GM10847 (cell line): ENCODE data around the gene WNT11.

Experiments used
- POLR2A ChIP-seq: IDR thresholded peaks from 2 replicates; pipeline ENCODE4 v1.6.1; 2011; ENCODE audit not compliant: insufficient read length; ENCODE audit errors: extremely low read depth

The WNT11 gene

GRCh38 chr11:76242004-76242779 is 35.9 kb upstream of the WNT11 start:
- TF ChIP-seq POLR2A, result no peak

GRCh38 chr11:76241243-76242000 is 35.1 kb upstream of the WNT11 start:
- TF ChIP-seq POLR2A, result no peak

- no peak for TF ChIP-seq POLR2A
These were observed 34.4 kb upstream of the WNT11 start for GRCh38 chr11:76240666-76241065.

DNA sequence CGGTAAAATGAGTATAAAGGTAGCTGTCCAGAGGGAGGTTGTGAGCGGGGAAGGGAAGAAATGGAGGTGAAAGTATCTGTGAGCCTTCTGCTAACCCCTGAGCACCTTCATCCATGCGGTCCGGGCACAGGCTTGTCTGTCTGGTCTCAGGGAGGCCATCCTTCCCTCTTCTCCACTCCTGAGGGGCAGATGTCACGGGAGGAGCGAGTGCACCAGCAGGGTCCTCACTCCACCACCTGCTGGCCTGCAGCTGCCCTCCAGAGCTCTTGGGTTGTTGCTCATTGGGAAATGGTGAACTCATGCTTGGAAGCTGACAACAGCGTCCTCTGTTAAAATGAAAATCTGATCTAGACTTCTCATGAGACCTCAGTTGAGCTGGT is 33.8 kb upstream of the WNT11 start:
- no peak for TF ChIP-seq POLR2A

- TF ChIP-seq POLR2A, result no peak
These were observed 33.3 kb upstream of the WNT11 start for GRCh38 chr11:76239483-76240160.

GRCh38 chr11:76238551-76238950 is 32.2 kb upstream of the WNT11 start:
- TF ChIP-seq POLR2A, result no peak

DNA sequence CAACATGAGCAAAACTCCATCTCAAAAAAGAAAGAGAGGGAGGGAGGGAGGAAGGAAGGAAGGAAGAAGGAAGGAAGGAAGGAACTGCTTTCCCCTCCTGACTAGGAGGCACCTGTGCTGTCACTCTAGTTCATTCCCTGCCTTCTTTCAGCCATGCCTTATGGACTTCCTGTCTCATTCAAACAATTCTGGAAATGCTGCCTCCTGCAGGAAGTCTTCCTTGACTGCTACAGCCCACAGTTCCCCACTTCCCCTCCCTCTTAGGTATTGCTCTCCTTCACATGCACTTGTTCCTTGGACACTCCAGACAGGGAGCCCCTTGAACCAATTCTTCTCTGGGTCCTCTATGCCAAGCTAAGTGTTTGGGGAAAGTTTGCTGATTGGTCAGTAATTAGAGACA is 31.6 kb upstream of the WNT11 start:
- TF ChIP-seq POLR2A, result no peak

DNA sequence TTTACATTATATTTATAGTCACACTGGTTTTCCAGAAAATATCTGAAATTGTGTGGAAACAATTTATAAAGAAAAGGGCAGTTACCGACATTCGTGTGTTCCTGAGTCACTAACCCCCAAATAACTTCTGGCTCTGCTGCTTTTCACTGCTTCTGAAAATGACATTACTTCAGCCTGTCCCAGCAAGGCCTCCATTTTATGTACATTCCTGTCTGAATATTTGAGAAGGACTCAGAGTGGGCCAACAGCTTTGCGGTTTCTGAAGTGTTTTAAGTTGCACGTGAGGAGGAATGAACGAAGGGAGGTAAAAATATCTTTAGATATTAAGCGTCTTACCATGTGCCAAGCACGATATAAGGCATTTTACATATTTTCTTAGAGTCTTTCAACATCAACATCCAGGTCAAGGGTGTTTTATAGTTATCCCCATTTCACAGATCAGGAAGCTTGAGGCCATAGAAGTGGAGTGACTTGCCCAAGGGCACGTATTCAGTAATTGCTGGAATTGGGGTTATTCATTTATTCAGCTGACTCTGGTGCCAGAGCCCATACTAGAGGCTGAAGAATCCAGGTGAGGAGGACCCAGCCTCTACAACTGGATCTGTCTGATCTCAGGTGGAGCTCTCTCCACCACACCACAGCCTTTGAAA is 30.8 kb upstream of the WNT11 start:
- TF ChIP-seq POLR2A, result no peak

- TF ChIP-seq POLR2A, result no peak
These were observed 30.0 kb upstream of the WNT11 start for GRCh38 chr11:76236092-76236999.

DNA sequence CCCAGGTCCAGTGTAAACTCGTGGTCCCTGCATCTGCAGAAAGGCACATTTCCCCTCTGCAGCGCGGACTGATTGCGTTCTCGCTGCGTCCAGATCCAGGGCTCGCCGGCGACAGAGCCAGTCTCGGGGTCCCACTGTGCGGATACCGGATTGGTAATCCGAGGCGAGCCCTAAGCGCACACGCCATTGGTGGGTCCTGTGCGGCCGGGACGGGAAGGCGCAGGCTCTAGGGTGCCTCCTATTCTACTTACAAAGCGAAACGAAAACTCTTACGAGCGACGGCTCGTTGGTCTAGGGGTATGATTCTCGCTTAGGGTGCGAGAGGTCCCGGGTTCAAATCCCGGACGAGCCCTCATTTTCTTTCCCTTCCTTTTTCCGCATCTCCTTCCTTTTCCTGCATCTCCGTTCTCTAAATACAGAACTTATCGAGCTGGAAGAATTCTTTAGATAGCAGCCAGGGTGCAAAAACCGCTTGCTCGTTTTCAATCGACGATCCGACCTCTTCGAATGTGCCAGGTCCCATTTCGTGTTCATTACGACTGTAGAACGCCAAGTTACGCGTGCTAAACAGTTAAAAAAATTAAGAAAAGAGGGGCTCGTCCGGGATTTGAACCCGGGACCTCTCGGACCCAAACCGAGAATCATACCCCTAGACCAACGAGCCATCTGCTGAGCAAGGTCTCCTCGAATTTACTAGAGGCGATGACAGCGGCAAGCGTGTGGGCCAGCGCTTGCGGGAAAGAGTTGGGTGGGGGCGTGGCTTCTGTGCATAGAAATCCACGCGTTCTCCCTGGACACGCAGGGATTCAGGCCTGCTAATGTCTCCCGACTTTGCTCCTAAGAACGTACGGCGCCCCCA is 29.2 kb upstream of the WNT11 start:
- TF ChIP-seq POLR2A, result peak; percentile 39

GRCh38 chr11:76234416-76235232 is 28.3 kb upstream of the WNT11 start:
- TF ChIP-seq POLR2A, result no peak

DNA sequence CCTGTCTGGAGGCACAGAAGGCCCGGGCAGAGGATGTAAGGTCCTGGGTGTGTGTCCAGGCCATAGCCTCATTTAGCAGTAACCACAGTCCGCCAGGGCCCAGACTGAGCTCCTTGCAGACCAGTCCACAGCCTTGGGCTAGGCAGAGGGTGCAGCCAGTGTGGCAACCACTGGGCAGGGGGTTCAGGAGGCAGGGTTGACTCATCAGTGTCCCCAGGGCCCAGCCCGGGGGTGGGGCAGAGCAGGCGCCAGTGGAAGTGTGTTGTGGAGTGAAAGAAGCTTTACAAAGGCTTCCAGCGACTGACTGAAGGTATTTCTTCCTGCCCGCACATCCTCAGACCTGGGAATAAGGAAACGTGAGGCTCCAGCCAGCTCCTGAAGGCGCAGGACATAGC is 27.7 kb upstream of the WNT11 start:
- no peak for TF ChIP-seq POLR2A

GRCh38 chr11:76233196-76233921 is 27.1 kb upstream of the WNT11 start:
- no peak for TF ChIP-seq POLR2A
